GM19324 (cell line): ENCODE measurements around the gene PDE6B.
"Not testable (repeated sequence)": the region's sequence is repeated elsewhere in the genome, so short reads cannot be mapped to it uniquely, and the experiment has no call there.

Experiments used
- ATAC-seq: cut with Tn5 transposase; IDR thresholded peaks from one replicate; pipeline ENCODE4 v1.9.1; 2021; ENCODE audit warnings: mild to moderate bottlenecking, moderate library complexity; ENCODE audit not compliant: unreplicated experiment, low FRiP score

The PDE6B gene

GRCh38 chr4:634599-634985 lies 9.2 kb downstream of the PDE6B start:
- ATAC-seq, result no peak

GRCh38 chr4:635066-635835 lies 9.9 kb downstream of the PDE6B start:
- not testable (repeated sequence) for ATAC-seq

GRCh38 chr4:635851-636627 lies 10.7 kb downstream of the PDE6B start:
- no peak for ATAC-seq

- no peak for ATAC-seq
These were observed 11.3 kb downstream of the PDE6B start for GRCh38 chr4:636628-637159.

- ATAC-seq, result no peak
These were observed 12.3 kb downstream of the PDE6B start for GRCh38 chr4:637536-638280.

GRCh38 chr4:642366-642765 lies 17.0 kb downstream of the PDE6B start:
- ATAC-seq, result not testable (repeated sequence)

- ATAC-seq, result no peak
These were observed 21.1 kb downstream of the PDE6B start for GRCh38 chr4:646460-646859.

GRCh38 chr4:647481-647880 lies 22.1 kb downstream of the PDE6B start:
- no peak for ATAC-seq

GRCh38 chr4:648579-649292 lies 23.4 kb downstream of the PDE6B start:
- no peak for ATAC-seq

- ATAC-seq, result no peak
These were observed 23.9 kb downstream of the PDE6B start for GRCh38 chr4:649293-649625.

- ATAC-seq, result no peak
These were observed 24.5 kb downstream of the PDE6B start for GRCh38 chr4:649751-650310.

GRCh38 chr4:650461-650860 lies 25.1 kb downstream of the PDE6B start:
- no peak for ATAC-seq

GRCh38 chr4:650951-651883 lies 25.8 kb downstream of the PDE6B start:
- ATAC-seq, result no peak

- ATAC-seq, result no peak
These were observed 26.7 kb downstream of the PDE6B start for GRCh38 chr4:651884-652642.

- ATAC-seq, result no peak
These were observed 27.9 kb downstream of the PDE6B start for GRCh38 chr4:653080-653821.

- no peak for ATAC-seq
These were observed 28.6 kb downstream of the PDE6B start for GRCh38 chr4:653831-654502.

GRCh38 chr4:654503-654845 lies 29.1 kb downstream of the PDE6B start:
- no peak for ATAC-seq
